Neural progenitor cell (in vitro differentiated cells): ENCODE results near the gene HLF.

Experiments used
- CTCF ChIP-seq: fragments of 200-600 bp; sonication (generic); IDR thresholded peaks from 2 replicates; pipeline ENCODE4 v1.5.1; 2017; ENCODE audit warnings: antibody characterized with exemption, mild to moderate bottlenecking
- EZH2 ChIP-seq: fragments of 200-600 bp; sonication (generic); IDR thresholded peaks from 2 replicates; pipeline ENCODE4 v1.6.1; 2017; ENCODE audit warnings: antibody characterized with exemption, mild to moderate bottlenecking, moderate library complexity
- EZH2phosphoT487 ChIP-seq: fragments of 200-600 bp; sonication (generic); IDR thresholded peaks from 2 replicates; pipeline ENCODE4 v1.6.1; 2017; ENCODE audit warnings: antibody characterized with exemption

- no peak for TF ChIP-seq CTCF
- TF ChIP-seq EZH2, result no peak
- TF ChIP-seq EZH2phosphoT487, result no peak
These were observed 48.1 kb downstream of the HLF start for GRCh38 chr17:55312852-55313251.
